ENCODE data around the gene ATF7IP2.

GRCh38 chr16:10412935-10413601 is 27.2 kb downstream of the ATF7IP2 start:
- TF ChIP-seq CTCF (IDR thresholded peaks at IDR 0.05): no peak
- TF ChIP-seq POLR2A (IDR thresholded peaks at IDR 0.05): no peak
